ENCODE data around the gene FBXL19.
"Not testable (repeated sequence)": the region's sequence is repeated elsewhere in the genome, so short reads cannot be mapped to it uniquely, and the experiment has no call there.

FBXL19 gene

DNA sequence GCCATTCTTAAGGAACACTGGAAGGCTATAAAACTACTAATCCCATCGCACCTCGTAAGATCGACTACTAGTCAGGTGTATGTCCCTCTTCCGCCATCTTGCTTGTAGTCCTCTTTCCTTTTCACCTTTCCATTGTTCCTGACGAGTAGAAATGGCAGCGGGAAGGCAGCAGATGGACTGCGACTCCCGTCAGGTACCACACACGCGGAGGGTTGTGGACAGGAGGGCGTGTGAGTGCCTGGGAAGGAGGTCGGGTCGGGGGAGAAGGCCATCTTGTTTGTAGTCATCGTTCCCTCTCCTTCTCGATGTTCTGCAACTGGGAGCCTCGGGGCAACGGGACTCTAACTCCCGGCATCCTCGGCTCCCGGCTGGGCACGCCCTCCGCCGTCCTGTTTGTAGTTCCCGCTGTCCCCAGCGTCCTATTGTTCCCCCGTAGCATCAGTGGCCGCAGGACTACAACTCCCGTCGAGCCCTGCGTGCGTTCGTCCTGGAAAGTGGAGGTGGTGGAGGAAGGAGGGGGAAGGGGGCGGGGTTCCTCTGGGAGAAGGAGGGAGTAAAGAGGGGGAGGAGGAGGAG, 324 bp upstream of the FBXL19 start:
- DNase-seq, result peak; percentile 98

DNA sequence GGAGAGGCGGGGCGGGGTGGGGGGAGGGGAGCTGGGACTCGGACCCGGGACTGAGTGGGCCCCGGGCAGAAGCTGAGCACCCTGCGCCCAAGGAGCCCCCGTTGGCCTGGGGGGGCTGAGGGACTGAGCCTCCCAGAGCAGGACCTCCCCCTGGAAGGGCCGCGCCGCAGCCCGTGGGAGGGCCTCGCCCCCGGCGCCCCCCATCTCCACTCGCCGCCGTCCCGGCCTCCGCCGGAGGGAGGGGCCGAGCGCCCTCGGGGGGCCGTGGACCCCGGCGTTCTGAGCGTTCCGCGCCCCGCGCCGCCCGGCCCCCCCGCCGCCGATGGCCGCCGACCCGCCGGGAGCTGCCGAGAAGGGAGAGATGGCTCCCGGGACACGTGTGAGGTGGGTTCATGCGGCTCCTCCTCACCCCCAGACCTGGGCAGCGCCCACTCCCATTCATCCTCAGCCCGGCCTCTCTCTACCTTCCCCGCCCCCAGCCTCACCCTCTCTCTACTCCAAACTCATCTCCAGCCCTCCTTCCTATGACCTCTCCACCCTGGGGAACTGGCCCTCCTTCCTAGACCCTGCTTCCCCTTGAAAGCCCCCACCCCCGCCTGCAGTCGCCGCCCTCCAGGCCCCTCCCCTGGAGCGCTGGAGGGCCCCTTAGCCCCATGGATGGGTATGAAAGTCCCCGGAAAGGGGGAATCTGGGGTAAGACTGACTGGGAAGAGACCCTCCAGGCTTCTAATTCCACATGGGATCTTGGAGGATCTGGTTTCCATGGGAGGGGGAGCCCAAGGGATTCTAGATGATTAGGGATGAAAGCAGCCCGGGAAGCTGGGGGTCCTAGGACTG, 922 bp downstream of the FBXL19 start:
- peak; percentile 8 for DNase-seq

DNA sequence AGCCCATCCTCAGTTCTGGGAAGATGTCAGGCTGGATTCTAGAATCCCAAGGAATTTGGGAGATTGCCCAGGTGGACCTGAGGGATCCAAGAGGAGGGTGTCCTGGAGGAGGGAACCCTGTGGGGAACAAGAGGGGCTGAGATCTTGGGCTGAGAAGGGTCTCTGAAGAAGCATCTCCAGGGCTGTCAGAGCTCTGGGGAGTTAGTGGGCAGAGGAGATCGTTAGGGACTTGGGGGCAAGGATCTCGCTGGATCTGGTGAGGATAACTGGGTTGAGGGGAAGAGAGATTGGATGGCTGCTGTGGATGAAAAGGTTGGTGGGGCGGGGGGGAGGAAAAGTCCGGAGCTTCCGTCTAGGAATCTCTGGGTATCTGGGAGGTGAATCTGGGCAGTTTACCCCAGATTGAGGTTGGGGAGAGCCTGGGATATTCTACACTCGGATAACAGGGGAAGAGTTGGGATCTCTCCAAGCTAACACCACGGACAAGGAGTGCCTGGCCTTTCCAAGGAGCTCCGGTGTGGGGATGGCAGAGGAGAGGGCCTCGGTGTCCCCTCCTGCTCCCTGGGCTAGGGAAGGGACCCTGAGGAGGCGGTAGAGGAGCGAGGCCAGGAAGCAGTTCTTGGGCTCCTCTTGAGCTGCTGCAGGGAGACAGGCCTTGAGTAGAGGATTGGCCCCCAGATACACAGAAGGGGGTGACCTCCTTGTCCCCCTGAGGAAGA, 1.7 kb downstream of the FBXL19 start:
- no peak for DNase-seq

DNA sequence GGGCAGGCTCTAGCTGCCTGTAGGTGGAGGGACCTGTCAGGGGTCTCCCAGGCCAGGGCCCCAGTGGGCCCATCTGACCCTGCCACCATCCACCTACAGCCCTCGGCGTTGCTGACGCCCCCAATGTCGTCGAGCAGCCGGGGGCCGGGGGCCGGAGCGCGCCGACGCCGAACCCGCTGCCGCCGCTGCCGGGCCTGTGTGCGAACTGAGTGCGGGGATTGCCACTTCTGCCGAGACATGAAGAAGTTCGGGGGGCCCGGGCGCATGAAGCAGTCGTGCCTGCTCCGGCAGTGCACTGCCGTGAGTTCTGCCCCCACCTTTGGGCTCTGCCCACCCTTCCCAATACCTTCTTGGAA, 2.2 kb downstream of the FBXL19 start:
- DNase-seq, result no peak

DNA sequence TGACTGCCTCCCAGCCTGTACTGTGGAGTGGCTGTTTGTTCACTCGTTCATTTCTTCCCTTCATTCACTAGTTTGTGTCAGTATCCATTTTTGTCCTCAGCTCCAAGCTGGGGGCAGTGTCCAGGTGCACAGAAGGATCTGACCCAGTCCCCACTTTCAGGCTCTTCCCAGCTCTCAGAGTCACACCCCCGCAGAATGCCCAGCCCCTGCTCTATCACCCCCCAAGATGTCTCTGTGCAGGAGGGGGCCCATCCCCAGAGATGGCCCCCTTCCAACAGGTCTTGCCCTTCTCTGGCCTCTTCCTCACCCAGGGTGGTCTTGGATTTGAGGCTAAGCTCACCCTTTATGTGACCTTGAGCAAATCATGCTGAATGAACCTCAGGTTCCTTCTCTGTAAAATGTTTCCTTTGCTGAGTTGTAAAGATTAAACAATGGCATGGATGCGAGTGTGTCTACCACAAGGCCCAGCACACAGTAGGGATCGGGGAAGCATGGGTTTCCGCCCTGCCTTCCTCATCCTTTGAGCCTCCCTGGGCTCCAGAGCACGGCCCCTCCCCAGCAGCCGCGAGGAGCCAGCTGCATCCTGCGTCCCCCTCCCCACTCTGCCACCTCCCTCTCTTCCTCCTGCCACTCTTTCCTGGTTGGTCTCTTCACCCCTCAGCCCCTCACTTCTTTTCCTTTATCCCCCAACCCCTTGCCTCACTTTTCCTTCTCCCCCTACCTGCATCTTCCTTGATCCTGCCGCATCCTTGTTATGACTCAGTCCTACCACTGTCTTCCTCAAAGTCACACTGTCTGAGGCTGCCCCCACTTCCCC, 2.8 kb downstream of the FBXL19 start:
- no peak for DNase-seq

DNA sequence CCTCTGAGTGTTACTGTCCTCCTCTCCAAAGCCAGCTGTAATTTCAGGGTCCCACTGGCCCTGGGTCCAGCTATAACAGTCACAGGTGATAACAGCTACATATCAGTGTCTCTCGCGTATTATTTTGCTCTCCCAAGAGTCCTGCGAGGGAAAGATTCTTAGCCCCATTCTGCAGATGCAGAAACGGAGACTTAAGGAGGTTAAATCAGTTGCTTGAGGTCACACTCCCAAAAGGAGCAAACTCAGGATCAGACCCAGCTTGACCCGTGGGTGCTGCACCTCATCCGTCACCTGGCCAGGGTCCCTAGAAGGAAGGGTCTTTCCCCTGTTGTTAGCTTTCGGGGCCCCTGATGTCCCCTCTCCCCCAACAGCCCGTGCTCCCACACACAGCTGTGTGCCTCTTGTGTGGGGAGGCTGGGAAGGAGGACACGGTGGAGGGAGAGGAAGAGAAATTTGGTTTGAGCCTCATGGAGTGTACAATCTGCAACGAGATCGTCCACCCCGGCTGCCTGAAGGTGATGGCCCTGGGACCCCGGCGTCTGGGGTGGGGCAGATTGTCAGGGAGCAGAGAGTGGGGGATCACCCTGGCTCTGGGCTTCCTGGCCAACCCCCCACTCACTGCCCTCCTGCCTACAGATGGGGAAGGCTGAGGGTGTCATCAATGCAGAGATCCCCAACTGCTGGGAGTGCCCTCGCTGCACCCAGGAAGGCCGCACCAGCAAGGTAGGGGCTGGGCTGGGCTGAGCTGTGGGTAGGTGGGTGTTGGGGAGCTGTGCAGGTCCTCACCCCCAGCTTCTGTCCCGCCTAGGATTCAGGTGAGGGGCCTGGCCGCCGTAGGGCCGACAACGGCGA, 3.8 kb downstream of the FBXL19 start:
- no peak for DNase-seq

DNA sequence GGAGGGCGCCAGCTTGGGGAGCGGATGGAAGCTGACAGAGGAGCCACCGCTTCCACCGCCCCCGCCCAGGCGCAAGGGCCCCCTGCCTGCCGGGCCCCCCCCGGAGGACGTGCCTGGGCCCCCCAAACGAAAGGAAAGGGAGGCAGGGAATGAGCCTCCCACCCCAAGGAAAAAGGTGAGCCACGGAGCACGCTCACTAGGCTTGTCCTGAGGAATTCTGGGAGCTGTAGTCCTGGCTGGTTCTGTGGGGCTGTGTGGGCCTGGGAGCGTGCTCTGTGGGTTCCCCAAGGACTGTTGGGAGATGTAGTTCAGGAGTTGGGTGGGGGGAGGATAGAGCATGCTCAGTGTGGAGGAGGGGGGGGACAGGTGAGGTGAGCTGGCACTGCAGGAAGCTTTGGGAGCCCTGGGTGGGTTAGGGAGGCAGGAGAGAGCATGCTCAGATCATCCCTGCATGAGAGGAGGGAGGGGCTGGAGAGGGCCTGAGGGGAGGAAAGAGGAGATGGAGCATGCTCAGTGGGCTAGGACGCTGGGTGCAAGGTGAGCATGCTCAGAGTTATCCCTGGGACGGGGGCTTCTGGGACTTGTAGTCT, 4.5 kb downstream of the FBXL19 start:
- peak; percentile 33 for DNase-seq

DNA sequence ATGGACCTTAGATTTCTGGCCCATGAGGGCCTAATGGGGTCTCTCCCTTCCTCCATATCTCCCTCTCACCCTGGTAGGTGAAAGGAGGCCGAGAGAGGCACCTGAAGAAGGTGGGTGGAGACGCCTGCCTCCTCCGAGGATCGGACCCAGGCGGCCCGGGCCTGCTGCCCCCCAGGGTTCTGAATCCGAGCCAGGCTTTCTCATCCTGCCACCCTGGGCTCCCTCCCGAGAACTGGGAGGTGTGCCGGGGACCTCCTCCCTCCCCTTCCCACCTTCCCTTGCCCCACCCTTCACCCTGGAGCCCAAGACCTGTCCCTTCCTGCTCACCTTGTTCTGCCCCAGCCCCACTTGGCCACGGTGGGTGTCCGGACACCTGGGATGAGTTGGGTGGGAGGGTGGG, 5.0 kb downstream of the FBXL19 start:
- DNase-seq, result no peak

DNA sequence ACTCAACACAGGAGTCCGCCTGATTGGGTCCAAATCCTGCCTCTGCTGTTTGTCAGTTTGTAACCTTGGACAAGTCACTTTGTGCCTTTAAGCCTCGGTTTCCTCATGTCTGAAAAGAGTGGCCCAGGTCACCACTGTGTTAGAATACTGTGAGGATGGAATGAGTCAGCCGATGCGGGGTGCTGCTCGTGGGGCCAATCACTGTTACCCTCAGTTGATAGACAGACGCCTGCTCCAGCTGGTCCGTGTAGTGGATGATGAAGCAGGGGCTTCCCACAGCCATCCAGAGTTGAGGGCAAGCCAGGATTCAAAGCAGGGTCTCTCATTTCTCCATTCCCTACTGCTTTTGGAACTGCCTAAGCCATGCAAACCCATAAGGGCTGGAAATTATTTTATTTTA, 5.8 kb downstream of the FBXL19 start:
- no peak for DNase-seq

DNA sequence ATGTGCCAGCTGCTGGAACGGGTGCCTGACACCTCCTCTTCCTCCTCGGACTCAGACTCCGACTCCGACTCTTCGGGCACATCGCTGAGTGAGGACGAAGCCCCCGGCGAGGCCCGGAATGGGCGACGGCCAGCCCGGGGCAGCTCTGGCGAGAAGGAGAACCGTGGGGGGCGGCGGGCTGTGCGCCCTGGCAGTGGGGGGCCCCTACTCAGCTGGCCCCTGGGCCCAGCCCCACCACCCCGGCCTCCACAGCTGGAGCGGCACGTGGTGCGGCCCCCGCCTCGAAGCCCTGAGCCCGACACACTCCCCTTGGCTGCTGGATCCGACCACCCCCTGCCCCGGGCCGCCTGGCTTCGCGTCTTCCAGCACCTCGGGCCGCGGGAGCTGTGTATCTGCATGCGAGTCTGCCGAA, 6.8 kb downstream of the FBXL19 start:
- DNase-seq, result no peak

DNA sequence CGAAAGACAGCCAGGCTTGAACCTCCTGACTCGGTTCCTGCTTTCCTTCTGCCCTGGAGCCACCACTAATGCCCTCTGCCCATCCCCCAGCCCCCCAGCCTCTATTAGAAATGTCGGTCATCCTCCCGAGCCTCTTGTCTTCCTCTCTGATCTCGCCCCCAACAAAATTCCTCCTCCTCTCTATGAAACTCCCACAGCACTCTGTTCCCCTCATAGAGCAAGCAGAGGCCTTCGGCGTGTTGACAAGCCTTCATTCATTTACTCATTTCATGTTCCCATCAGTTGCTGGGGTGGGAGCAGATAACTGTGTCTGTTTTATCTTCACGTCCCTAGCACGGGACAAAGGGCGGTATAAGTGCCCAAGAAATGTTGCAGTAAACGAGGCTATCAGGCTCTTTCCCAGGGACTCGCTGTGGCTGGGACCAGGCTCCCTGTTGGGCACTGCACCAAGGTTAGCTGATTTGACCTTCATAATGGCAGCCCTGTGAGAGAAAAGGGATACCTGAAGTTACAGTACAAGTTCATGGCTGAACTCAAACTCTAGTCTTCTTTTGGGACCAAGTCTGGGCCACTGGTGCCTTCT, 7.8 kb downstream of the FBXL19 start:
- DNase-seq, result no peak

DNA sequence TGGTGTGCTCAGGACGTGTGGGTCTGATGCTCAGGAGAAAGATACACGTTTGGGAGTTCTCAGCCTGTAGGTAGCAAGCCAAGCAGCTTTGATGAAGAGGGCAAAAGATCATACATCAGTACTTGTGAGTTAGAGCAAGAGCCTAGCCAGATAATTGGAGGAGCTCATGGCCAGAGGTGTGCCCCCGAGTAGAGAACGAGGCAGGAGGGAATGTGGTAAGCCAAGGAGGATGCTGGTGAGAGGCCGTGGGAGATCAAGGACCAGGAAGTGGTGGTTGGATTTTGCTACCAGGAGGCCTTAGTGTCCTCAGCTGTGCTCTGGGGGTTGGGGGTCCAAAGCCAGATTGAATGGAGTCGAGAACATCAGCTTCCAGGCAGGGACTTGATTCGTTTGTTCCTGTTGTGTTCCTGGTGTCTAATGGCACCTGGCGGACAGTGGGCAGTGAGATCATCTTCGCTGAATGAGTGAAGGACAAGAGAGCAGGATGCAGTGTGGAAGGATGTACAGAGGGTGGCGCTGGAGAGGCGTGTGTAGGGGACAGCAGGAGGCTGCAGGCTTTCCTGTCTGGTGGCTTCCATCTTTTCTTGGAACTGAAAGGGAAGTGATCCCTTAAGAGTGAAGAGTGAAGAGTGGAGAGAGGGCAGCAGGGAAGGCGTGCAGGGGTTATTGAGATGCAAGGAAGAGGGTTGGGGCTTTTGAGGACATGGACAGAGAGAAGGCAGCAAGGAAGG, 11.6 kb downstream of the FBXL19 start:
- DNase-seq, result peak; percentile 3

DNA sequence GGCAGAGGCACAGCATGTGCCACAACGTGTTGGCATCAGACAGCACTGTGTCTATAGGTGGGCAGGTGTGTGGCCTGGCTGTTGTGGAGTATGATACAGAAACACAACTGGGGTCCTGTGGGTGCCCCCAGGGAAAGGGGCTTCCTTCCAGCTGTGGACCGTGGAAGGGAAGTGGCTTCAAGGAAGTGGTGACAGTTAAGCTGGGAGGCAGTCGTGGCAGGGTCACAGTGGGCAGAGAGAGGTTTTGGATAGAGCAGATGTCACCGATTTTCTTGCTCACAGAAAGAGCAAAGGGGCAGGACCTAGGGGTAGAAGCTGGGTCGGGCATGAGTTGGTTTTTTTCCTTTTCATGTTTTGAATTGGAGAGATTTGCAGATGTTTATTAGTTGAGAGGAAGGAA, 14.3 kb downstream of the FBXL19 start:
- no peak for DNase-seq

DNA sequence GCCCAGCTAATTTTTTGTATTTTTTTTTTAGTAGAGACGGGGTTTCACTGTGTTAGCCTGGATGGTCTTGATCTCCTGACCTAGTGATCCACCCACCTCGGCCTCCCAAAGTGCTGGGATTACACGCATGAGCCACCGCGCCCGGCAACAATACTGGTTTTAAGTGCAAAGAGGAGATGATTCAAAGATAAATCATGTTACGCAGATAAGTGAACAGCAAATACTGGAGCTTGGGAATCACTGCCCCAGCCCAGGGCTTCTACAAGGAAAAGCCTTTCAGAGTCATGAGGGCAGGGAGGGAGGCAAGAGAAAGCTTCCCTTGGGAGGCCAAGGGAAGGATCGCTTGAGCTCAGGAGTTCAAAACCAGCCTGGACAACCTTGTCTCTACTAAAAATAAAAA, 16.2 kb downstream of the FBXL19 start:
- not testable (repeated sequence) for DNase-seq

DNA sequence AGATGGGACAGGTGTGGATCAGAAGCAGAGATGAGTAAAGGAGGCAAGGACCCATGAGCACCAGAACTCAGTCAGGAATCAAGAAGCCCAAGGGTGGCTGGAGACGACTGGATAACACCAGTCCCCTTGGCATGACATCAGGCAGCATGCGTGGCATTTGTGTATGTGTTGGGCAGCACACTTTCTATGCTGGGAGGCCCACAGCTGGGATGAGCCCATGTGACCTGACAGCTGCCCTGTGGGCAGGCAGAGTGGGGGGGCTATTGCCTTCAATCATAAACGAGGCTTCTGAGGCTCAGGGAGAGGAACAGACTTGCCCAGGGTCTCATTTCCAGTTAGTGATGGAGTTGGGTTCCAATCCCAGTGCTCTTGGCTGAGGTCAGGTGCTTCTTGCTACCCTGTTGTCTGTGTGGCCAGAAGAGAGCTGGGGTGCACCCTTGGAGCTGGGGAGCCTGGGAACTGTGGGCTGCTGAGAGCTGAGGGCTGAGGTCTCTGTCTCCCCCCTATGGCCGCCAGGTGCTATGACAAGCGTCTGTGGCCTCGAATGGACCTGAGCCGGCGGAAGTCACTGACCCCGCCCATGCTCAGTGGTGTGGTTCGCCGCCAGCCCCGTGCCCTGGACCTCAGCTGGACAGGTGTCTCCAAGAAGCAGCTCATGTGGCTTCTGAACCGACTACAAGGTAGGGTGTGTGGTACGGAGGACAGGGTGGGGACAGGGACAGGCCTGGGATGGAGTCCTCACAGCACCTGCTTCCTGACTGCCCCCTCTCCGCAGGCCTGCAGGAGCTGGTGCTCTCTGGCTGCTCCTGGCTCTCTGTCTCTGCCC, 18.4 kb downstream of the FBXL19 start:
- DNase-seq, result peak; percentile 58

DNA sequence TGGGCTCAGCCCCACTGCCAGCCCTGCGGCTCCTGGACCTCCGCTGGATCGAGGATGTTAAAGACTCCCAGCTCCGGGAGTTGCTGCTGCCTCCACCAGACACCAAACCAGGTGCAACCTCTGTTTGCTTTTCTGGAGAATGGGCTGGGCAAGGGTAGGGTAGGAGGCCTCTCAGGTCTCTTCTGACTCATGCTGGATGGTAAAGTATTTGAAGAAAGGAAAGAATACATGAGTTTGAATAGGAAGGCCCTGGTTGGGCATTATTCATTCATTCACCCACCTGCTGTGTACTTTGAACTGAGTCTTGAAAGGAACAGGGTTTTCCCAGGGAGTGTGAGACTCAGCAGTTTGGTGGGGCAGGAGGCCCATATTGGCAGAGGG, 19.0 kb downstream of the FBXL19 start:
- DNase-seq, result no peak

DNA sequence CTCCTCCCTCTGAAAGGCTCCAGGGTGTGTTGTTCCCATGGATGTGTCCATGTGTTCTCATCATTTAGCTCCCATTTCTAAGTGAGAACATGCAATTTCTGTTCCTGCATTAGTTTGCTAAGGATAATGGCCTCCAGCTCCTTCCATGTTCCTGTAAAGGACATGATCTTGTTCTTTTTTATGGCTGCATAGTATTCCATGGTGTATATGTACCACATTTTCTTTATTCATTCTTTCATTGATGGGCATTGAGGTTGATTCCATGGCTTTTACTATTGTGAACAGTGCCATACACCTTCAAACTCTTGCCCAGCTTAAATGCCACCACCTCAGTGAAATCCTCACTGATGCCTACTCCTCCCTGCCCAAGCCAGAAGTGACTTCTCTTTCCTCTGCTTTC, 21.0 kb downstream of the FBXL19 start:
- no peak for DNase-seq

DNA sequence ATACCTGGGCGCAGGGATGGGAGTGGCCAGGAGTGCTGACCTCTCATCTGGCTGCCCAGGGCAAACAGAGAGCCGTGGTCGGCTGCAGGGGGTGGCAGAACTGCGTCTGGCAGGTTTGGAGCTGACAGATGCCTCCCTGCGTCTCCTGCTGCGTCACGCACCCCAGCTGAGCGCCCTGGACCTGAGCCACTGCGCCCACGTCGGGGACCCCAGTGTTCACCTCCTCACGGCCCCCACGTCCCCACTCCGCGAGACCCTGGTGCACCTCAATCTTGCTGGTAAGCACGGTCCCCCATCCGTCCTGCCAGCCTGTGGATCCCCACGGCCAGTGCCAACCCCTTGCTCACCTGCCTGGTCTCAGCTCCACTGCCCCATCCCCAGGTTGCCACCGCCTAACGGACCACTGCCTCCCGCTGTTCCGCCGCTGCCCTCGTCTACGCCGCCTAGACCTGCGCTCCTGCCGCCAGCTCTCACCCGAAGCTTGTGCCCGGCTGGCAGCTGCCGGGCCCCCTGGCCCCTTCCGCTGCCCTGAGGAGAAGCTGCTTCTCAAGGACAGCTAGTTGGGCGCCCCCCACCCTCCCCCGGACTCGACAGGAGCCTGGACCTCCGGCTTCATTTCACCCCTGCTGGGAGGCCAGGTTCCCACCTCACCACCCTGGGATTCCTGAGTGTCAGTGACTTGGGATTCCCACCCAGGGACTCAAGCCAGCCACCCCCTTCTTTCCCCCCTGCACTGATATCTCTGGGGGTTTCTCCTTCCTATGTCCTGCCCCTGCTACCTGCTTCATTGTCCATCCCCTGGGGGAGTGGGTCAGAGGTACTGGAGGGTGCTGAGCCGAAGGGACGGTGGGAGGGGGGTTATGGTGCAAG, 23.5 kb downstream of the FBXL19 start:
- no peak for DNase-seq

DNA sequence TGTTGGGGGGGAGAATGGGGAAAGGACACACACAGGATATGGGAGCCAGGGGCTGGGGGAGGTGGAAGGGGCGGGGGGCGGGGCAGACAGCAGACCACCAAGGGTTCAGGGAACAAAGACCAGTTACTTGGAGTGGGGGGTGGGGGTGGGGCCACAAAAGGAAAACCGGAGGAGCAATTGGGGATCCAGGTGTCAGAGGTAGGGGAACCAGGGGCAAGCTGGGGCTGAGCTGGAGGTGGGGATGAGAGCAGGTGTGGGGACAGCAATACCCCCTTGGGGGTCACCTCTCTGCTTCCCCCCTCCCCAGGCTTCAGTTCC, 24.1 kb downstream of the FBXL19 start:
- DNase-seq, result no peak
